ENCODE data around the gene ZRANB1.

DNA sequence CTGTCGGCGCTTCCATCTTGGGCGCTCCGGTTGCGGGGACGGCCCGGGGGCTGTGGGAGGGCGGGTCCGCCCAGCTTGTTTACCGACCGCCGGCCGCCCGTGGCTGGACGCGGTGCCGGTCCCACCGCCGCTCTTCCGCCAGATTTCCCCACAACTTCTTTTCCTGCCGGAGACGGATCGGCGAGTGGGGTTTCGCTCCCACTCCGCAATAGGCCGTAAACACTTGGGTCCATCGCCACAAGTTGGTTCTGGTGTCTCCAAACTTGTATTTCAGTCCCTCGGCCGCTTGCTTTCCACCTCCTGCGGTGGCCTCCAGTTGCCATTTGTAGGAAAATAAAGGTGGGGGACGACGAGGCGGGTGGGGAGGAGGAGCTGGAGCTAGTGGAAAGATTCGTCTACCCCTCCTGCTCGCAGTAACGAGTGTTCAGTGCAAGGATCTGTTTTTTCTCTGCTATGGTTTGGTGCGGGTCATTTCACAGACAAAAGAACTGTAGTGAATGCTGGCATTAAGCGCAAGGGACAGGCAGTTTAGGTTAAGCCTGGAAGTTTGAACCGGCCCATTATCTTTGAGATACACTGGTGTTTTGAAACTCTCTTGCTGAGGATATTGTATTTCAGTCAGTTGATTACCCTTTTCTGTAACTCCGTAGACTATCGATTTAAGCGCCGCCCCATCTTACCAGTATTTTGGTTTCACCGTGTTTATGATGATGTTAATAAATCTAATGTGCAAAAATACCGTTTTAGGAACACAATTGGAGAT lies 24.3 kb upstream of the ZRANB1 start:
- TF ChIP-seq CTCF (IDR thresholded peaks at IDR 0.05) (no peak), POLR2A (IDR thresholded peaks at IDR 0.05) (peak in 1 of 2 donors; percentile 36)

All from uterus (tissue), 2 donors.